Osteoblast (primary cell): Measurements from ENCODE around the gene APC2. TPM values are rescaled to one million over a fixed set of nuclear protein-coding genes. Genes with fewer than 3 reads are reported as not detected.

Experiments used
- DNase-seq: peaks from one replicate; pipeline ENCODE4 v3.0.0; 2011; ENCODE audit warnings: low spot score, mixed read lengths; ENCODE audit not compliant: insufficient read length; ENCODE audit errors: missing footprints
- H2AFZ ChIP-seq: 2 replicates; pipeline ENCODE4 v1.6.0; 2011; ENCODE audit warnings: mild to moderate bottlenecking, low read length
- H3K27ac ChIP-seq: 2 replicates; pipeline ENCODE4 v1.5.1; 2011; ENCODE audit warnings: mild to moderate bottlenecking, low read depth, low read length, moderate library complexity
- H3K27me3 ChIP-seq: 2 replicates; pipeline ENCODE4 v1.6.0; 2012; ENCODE audit warnings: mild to moderate bottlenecking, control low read depth, inconsistent platforms, low read length, moderate library complexity; ENCODE audit not compliant: insufficient read depth
- H3K36me3 ChIP-seq: 2 replicates; pipeline ENCODE4 v1.5.1; 2011; ENCODE audit warnings: mild to moderate bottlenecking, low read length, control low read depth, moderate library complexity; ENCODE audit not compliant: insufficient read depth
- H3K4me1 ChIP-seq: 2 replicates; pipeline ENCODE4 v1.5.1; 2011; ENCODE audit warnings: mild to moderate bottlenecking, low read length, control low read depth, moderate library complexity; ENCODE audit not compliant: insufficient read depth
- H3K4me2 ChIP-seq: 2 replicates; pipeline ENCODE4 v1.6.0; 2011; ENCODE audit warnings: mild to moderate bottlenecking, low read length; ENCODE audit not compliant: insufficient read depth
- H3K4me3 ChIP-seq: fragments of 200-600 bp; sonication (generic); 3 replicates; pipeline ENCODE4 v1.5.1; 2012; ENCODE audit warnings: mild to moderate bottlenecking, low read length, inconsistent platforms; ENCODE audit not compliant: insufficient read depth
- H3K79me2 ChIP-seq: 2 replicates; pipeline ENCODE4 v1.6.0; 2012; ENCODE audit warnings: mild to moderate bottlenecking, low read length, control low read depth, inconsistent platforms; ENCODE audit not compliant: insufficient read depth
- H3K9me3 ChIP-seq: 2 replicates; pipeline ENCODE4 v1.5.1; 2011; ENCODE audit warnings: low read depth, low read length, control low read depth
- H4K20me1 ChIP-seq: 2 replicates; pipeline ENCODE4 v1.6.0; 2012; ENCODE audit warnings: mild to moderate bottlenecking, low read length, control low read depth; ENCODE audit not compliant: insufficient read depth
- CTCF ChIP-seq: IDR thresholded peaks from 2 replicates; pipeline ENCODE4 v1.5.1; 2011; ENCODE audit warnings: mild to moderate bottlenecking, low read depth, low read length, moderate library complexity; ENCODE audit errors: extremely low read depth
- total RNA-seq: library from RNA; depleted of rRNA; stranded (reverse); fragments of >200 nt; gene quantifications from 2 replicates; pipeline ENCODE4 v1.2.3, GENCODE V29; 2012

APC2 gene
- total RNA-seq, 1 donor: 0.36 TPM

GRCh38 chr19:1466018-1466460, 16.1 kb downstream of the APC2 start:
- H3K9me3 ChIP-seq: no peaks in the 10 kb centered on the region
- H3K36me3 ChIP-seq: no peaks in the 10 kb centered on the region
- H3K4me3 ChIP-seq: no peak overlapping the region
- no peaks in the 10 kb centered on the region for H3K79me2 ChIP-seq
- H3K27ac ChIP-seq: no peak overlapping the region
- DNase-seq: no peak
- TF ChIP-seq CTCF: no peak
- H2AFZ ChIP-seq: no peak overlapping the region
- H4K20me1 ChIP-seq: peaks cover 38% of the 10 kb centered on the region
- peaks cover 44% of the 10 kb centered on the region for H3K27me3 ChIP-seq
- H3K4me2 ChIP-seq: no peak overlapping the region
- no peaks in the 10 kb centered on the region for H3K4me1 ChIP-seq

GRCh38 chr19:1466461-1467214, 16.7 kb downstream of the APC2 start:
- Histone ChIP-seq H3K9me3 (no peaks in the 10 kb centered on the region), H3K4me2 (no peak overlapping the region), H3K79me2 (no peaks in the 10 kb centered on the region), H3K36me3 (no peaks in the 10 kb centered on the region), H3K27me3 (peaks cover 50% of the 10 kb centered on the region), H4K20me1 (peaks cover 44% of the 10 kb centered on the region), H3K4me3 (no peak overlapping the region), H3K4me1 (no peaks in the 10 kb centered on the region), H2AFZ (no peak overlapping the region), H3K27ac (no peak overlapping the region)
- no peak for TF ChIP-seq CTCF
- no peak for DNase-seq

- Histone ChIP-seq H3K79me2 (no peaks in the 10 kb centered on the region), H4K20me1 (peaks cover 47% of the 10 kb centered on the region), H3K27me3 (peaks cover 55% of the 10 kb centered on the region), H3K4me2 (no peak overlapping the region), H3K9me3 (no peaks in the 10 kb centered on the region), H2AFZ (no peak overlapping the region), H3K4me3 (no peak overlapping the region), H3K36me3 (no peaks in the 10 kb centered on the region), H3K4me1 (no peaks in the 10 kb centered on the region), H3K27ac (no peak overlapping the region)
- DNase-seq: no peak
- no peak for TF ChIP-seq CTCF
These were observed 17.2 kb downstream of the APC2 start for GRCh38 chr19:1467215-1467489.

- no peak overlapping the region for H3K4me3 ChIP-seq
- H3K4me2 ChIP-seq: no peak overlapping the region
These were observed 17.8 kb downstream of the APC2 start for GRCh38 chr19:1467490-1468273.

More at GRCh38 chr19:1467490-1468273, 17.8 kb downstream of the APC2 start:
- Histone ChIP-seq H3K79me2 (no peaks in the 10 kb centered on the region), H3K4me1 (no peaks in the 10 kb centered on the region), H3K36me3 (no peaks in the 10 kb centered on the region), H3K9me3 (no peaks in the 10 kb centered on the region), H3K27me3 (peaks cover 61% of the 10 kb centered on the region), H3K27ac (no peak overlapping the region), H2AFZ (no peak overlapping the region), H4K20me1 (peaks cover 52% of the 10 kb centered on the region)
- TF ChIP-seq CTCF: no peak
- no peak for DNase-seq
